RKO (cell line): ENCODE results near the gene ABCC9.

ENCODE experiments used
- DNase-seq: peaks from one replicate; pipeline ENCODE4 v3.0.0-alpha.2; 2016; ENCODE audit warnings: low spot score

The ABCC9 gene

GRCh38 chr12:21877293-21877982 is 63.8 kb downstream of the ABCC9 start:
- no peak for DNase-seq

GRCh38 chr12:21865846-21866245 is 75.4 kb downstream of the ABCC9 start:
- no peak for DNase-seq

GRCh38 chr12:21860534-21860933 is 80.7 kb downstream of the ABCC9 start:
- no peak for DNase-seq

- no peak for DNase-seq
These were observed 81.1 kb downstream of the ABCC9 start for GRCh38 chr12:21860128-21860527.

GRCh38 chr12:21852251-21852650 is 89.0 kb downstream of the ABCC9 start:
- peak; percentile 77 for DNase-seq

- DNase-seq, result peak; percentile 7
These were observed 90.1 kb downstream of the ABCC9 start for GRCh38 chr12:21851151-21851550.

GRCh38 chr12:21850419-21850818 is 90.8 kb downstream of the ABCC9 start:
- DNase-seq, result no peak

- no peak for DNase-seq
These were observed 91.3 kb downstream of the ABCC9 start for GRCh38 chr12:21849878-21850277.

GRCh38 chr12:21848192-21848591 is 93.0 kb downstream of the ABCC9 start:
- DNase-seq, result no peak

GRCh38 chr12:21843795-21844194 is 97.4 kb downstream of the ABCC9 start:
- DNase-seq, result no peak

GRCh38 chr12:21839776-21840175 is 101.5 kb downstream of the ABCC9 start:
- no peak for DNase-seq

- DNase-seq, result no peak
These were observed 103.4 kb downstream of the ABCC9 start for GRCh38 chr12:21837847-21838246.

- DNase-seq, result no peak
These were observed 109.4 kb downstream of the ABCC9 start for GRCh38 chr12:21831791-21832344.

GRCh38 chr12:21828779-21829178 is 112.4 kb downstream of the ABCC9 start:
- DNase-seq, result no peak

GRCh38 chr12:21828136-21828775 is 113.0 kb downstream of the ABCC9 start:
- DNase-seq, result no peak

GRCh38 chr12:21827083-21827482 is 114.1 kb downstream of the ABCC9 start:
- DNase-seq, result no peak

- no peak for DNase-seq
These were observed 114.7 kb downstream of the ABCC9 start for GRCh38 chr12:21826618-21826910.

GRCh38 chr12:21825886-21826617 is 115.2 kb downstream of the ABCC9 start:
- no peak for DNase-seq

GRCh38 chr12:21823581-21823980 is 117.6 kb downstream of the ABCC9 start:
- no peak for DNase-seq

- DNase-seq, result no peak
These were observed 121.5 kb downstream of the ABCC9 start for GRCh38 chr12:21819678-21820077.

- no peak for DNase-seq
These were observed 122.0 kb downstream of the ABCC9 start for GRCh38 chr12:21819236-21819635.

GRCh38 chr12:21818627-21819026 is 122.6 kb downstream of the ABCC9 start:
- DNase-seq, result no peak
